ENCODE results near the gene AQP7.
"Not testable (repeated sequence)": the region's sequence is repeated elsewhere in the genome, so short reads cannot be mapped to it uniquely, and the experiment has no call there.

The AQP7 gene

GRCh38 chr9:33424492-33424891 is 22.1 kb upstream of the AQP7 start:
- DNase-seq; POLR2A ChIA-PET; H3K36me3 ChIP-seq (ENCODE audit: control insufficient read depth in 4 of 4, insufficient read depth in 4 of 4, low read length in 3 of 4); H3K4me3 ChIP-seq (ENCODE audit: control insufficient read depth in 1 of 7, extremely low read depth in 1 of 7, insufficient read depth in 4 of 7, low read depth in 2 of 7, low read length in 6 of 7); H3K4me1 ChIP-seq (ENCODE audit: control extremely low read depth in 1 of 4, control insufficient read depth in 4 of 4, insufficient read depth in 4 of 4, low read length in 3 of 4); H3K27me3 ChIP-seq (replicated peaks in 2 of 5; ENCODE audit: control insufficient read depth in 4 of 5, insufficient read depth in 5 of 5, low read length in 4 of 5); H3K9me3 ChIP-seq (ENCODE audit: control extremely low read depth in 1 of 5, control insufficient read depth in 4 of 5, insufficient read depth in 2 of 5, low read depth in 1 of 5, low read length in 4 of 5); CTCF ChIA-PET; H3K27ac ChIP-seq (ENCODE audit: insufficient read depth in 1 of 2, low read depth in 1 of 2, low read length in 2 of 2, poor library complexity in 1 of 2, severe bottlenecking in 2 of 2): not testable (repeated sequence)
- WGBS (ENCODE audit: insufficient coverage): no CpG with 5 or more reads among the region's 6 CpGs

GRCh38 chr9:33424043-33424442 is 21.7 kb upstream of the AQP7 start:
- H3K27me3 ChIP-seq (replicated peaks in 2 of 5; ENCODE audit: control insufficient read depth in 4 of 5, insufficient read depth in 5 of 5, low read length in 4 of 5); DNase-seq; H3K4me3 ChIP-seq (ENCODE audit: control insufficient read depth in 1 of 7, extremely low read depth in 1 of 7, insufficient read depth in 4 of 7, low read depth in 2 of 7, low read length in 6 of 7); H3K4me1 ChIP-seq (ENCODE audit: control extremely low read depth in 1 of 4, control insufficient read depth in 4 of 4, insufficient read depth in 4 of 4, low read length in 3 of 4); POLR2A ChIA-PET; H3K9me3 ChIP-seq (ENCODE audit: control extremely low read depth in 1 of 5, control insufficient read depth in 4 of 5, insufficient read depth in 2 of 5, low read depth in 1 of 5, low read length in 4 of 5); H3K27ac ChIP-seq (ENCODE audit: insufficient read depth in 1 of 2, low read depth in 1 of 2, low read length in 2 of 2, poor library complexity in 1 of 2, severe bottlenecking in 2 of 2); CTCF ChIA-PET; H3K36me3 ChIP-seq (ENCODE audit: control insufficient read depth in 4 of 4, insufficient read depth in 4 of 4, low read length in 3 of 4): not testable (repeated sequence)
- no CpG with 5 or more reads among the region's 7 CpGs for WGBS (ENCODE audit: insufficient coverage)

GRCh38 chr9:33419708-33420303 is 17.4 kb upstream of the AQP7 start:
- CTCF ChIA-PET: interaction anchor here (1.2 to 1.4 kb wide), 4 partner anchors 8 to 43 kb away, joined by 3 to 5 read pairs (median 4); no protein-coding TSS in a partner anchor
- Histone ChIP-seq H3K27ac (ENCODE audit: insufficient read depth in 1 of 2, low read depth in 1 of 2, low read length in 2 of 2, poor library complexity in 1 of 2, severe bottlenecking in 2 of 2) (no peak overlapping the region), H3K27me3 (replicated peaks in 2 of 5; ENCODE audit: control insufficient read depth in 4 of 5, insufficient read depth in 5 of 5, low read length in 4 of 5) (no peaks in the 10 kb centered on the region), H3K4me3 (ENCODE audit: control insufficient read depth in 1 of 7, extremely low read depth in 1 of 7, insufficient read depth in 4 of 7, low read depth in 2 of 7, low read length in 6 of 7) (no peak overlapping the region), H3K9me3 (ENCODE audit: control extremely low read depth in 1 of 5, control insufficient read depth in 4 of 5, insufficient read depth in 2 of 5, low read depth in 1 of 5, low read length in 4 of 5) (no peaks in the 10 kb centered on the region), H3K36me3 (ENCODE audit: control insufficient read depth in 4 of 4, insufficient read depth in 4 of 4, low read length in 3 of 4) (no peaks in the 10 kb centered on the region), H3K4me1 (ENCODE audit: control extremely low read depth in 1 of 4, control insufficient read depth in 4 of 4, insufficient read depth in 4 of 4, low read length in 3 of 4) (peaks cover 0 to 3% (median 0%) of the 10 kb centered on the region in 4 experiments)
- POLR2A ChIA-PET: no interaction called here
- no peak for DNase-seq
- WGBS (ENCODE audit: insufficient coverage): 78% methylated on average over 7 of the region's 10 CpGs

- Histone ChIP-seq H3K27me3 (replicated peaks in 2 of 5; ENCODE audit: control insufficient read depth in 4 of 5, insufficient read depth in 5 of 5, low read length in 4 of 5) (no peaks in the 10 kb centered on the region), H3K36me3 (ENCODE audit: control insufficient read depth in 4 of 4, insufficient read depth in 4 of 4, low read length in 3 of 4) (no peaks in the 10 kb centered on the region), H3K4me3 (ENCODE audit: control insufficient read depth in 1 of 7, extremely low read depth in 1 of 7, insufficient read depth in 4 of 7, low read depth in 2 of 7, low read length in 6 of 7) (no peak overlapping the region), H3K27ac (ENCODE audit: insufficient read depth in 1 of 2, low read depth in 1 of 2, low read length in 2 of 2, poor library complexity in 1 of 2, severe bottlenecking in 2 of 2) (no peak overlapping the region), H3K4me1 (ENCODE audit: control extremely low read depth in 1 of 4, control insufficient read depth in 4 of 4, insufficient read depth in 4 of 4, low read length in 3 of 4) (peaks cover 0 to 10% (median 3%) of the 10 kb centered on the region in 4 experiments), H3K9me3 (ENCODE audit: control extremely low read depth in 1 of 5, control insufficient read depth in 4 of 5, insufficient read depth in 2 of 5, low read depth in 1 of 5, low read length in 4 of 5) (no peaks in the 10 kb centered on the region)
- POLR2A ChIA-PET: no interaction called here
- CTCF ChIA-PET: interaction anchor here (0.7 to 1.9 kb wide), 3 partner anchors 15 to 30 kb away, joined by 3 to 5 read pairs (median 4); no protein-coding TSS in a partner anchor
- WGBS (ENCODE audit: insufficient coverage): 93% methylated on average over 4 of the region's 8 CpGs
- no peak for DNase-seq
These were observed 15.7 kb upstream of the AQP7 start for GRCh38 chr9:33418090-33418489.

GRCh38 chr9:33416996-33417395 is 14.6 kb upstream of the AQP7 start:
- ChIA-PET CTCF (interaction anchor here (1.1 to 3.9 kb wide), 8 partner anchors 12 to 134 kb away, joined by 4 to 27 read pairs (median 10); partner anchors contain the start of gene AQP3), POLR2A (no interaction called here)
- H3K4me1 ChIP-seq (ENCODE audit: control extremely low read depth in 1 of 4, control insufficient read depth in 4 of 4, insufficient read depth in 4 of 4, low read length in 3 of 4): peaks cover 0 to 10% (median 3%) of the 10 kb centered on the region in 4 experiments
- H3K9me3 ChIP-seq (ENCODE audit: control extremely low read depth in 1 of 5, control insufficient read depth in 4 of 5, insufficient read depth in 2 of 5, low read depth in 1 of 5, low read length in 4 of 5): no peaks in the 10 kb centered on the region
- H3K27me3 ChIP-seq (replicated peaks in 2 of 5; ENCODE audit: control insufficient read depth in 4 of 5, insufficient read depth in 5 of 5, low read length in 4 of 5): no peaks in the 10 kb centered on the region
- no peaks in the 10 kb centered on the region for H3K36me3 ChIP-seq (ENCODE audit: control insufficient read depth in 4 of 4, insufficient read depth in 4 of 4, low read length in 3 of 4)
- no peak overlapping the region for H3K4me3 ChIP-seq (ENCODE audit: control insufficient read depth in 1 of 7, extremely low read depth in 1 of 7, insufficient read depth in 4 of 7, low read depth in 2 of 7, low read length in 6 of 7)
- 0% methylated on average over 1 of the region's 5 CpGs for WGBS (ENCODE audit: insufficient coverage)
- DNase-seq: no peak
- H3K27ac ChIP-seq (ENCODE audit: insufficient read depth in 1 of 2, low read depth in 1 of 2, low read length in 2 of 2, poor library complexity in 1 of 2, severe bottlenecking in 2 of 2): no peak overlapping the region

- POLR2A ChIA-PET: no interaction called here
- Histone ChIP-seq H3K27me3 (replicated peaks in 2 of 5; ENCODE audit: control insufficient read depth in 4 of 5, insufficient read depth in 5 of 5, low read length in 4 of 5) (no peaks in the 10 kb centered on the region), H3K9me3 (ENCODE audit: control extremely low read depth in 1 of 5, control insufficient read depth in 4 of 5, insufficient read depth in 2 of 5, low read depth in 1 of 5, low read length in 4 of 5) (no peaks in the 10 kb centered on the region), H3K4me3 (ENCODE audit: control insufficient read depth in 1 of 7, extremely low read depth in 1 of 7, insufficient read depth in 4 of 7, low read depth in 2 of 7, low read length in 6 of 7) (no peak overlapping the region), H3K4me1 (ENCODE audit: control extremely low read depth in 1 of 4, control insufficient read depth in 4 of 4, insufficient read depth in 4 of 4, low read length in 3 of 4) (peaks cover 0 to 10% (median 3%) of the 10 kb centered on the region in 4 experiments), H3K27ac (ENCODE audit: insufficient read depth in 1 of 2, low read depth in 1 of 2, low read length in 2 of 2, poor library complexity in 1 of 2, severe bottlenecking in 2 of 2) (no peak overlapping the region), H3K36me3 (ENCODE audit: control insufficient read depth in 4 of 4, insufficient read depth in 4 of 4, low read length in 3 of 4) (no peaks in the 10 kb centered on the region)
- CTCF ChIA-PET: interaction anchor here (0.9 to 3.9 kb wide), 14 partner anchors 11 to 132 kb away, joined by 3 to 27 read pairs (median 7); partner anchors contain the start of gene AQP3
- DNase-seq: peak; percentile 53 to 74 (median 64)
- WGBS (ENCODE audit: insufficient coverage): 77% methylated on average over 6 of the region's 9 CpGs
These were observed 13.2 kb upstream of the AQP7 start for GRCh38 chr9:33415501-33416038.

- 100% methylated on average over 6 of the region's 13 CpGs for WGBS (ENCODE audit: insufficient coverage)
- Histone ChIP-seq H3K27ac (ENCODE audit: insufficient read depth in 1 of 2, low read depth in 1 of 2, low read length in 2 of 2, poor library complexity in 1 of 2, severe bottlenecking in 2 of 2) (no peak overlapping the region), H3K4me3 (ENCODE audit: control insufficient read depth in 1 of 7, extremely low read depth in 1 of 7, insufficient read depth in 4 of 7, low read depth in 2 of 7, low read length in 6 of 7) (no peak overlapping the region), H3K4me1 (ENCODE audit: control extremely low read depth in 1 of 4, control insufficient read depth in 4 of 4, insufficient read depth in 4 of 4, low read length in 3 of 4) (peaks cover 0 to 10% (median 3%) of the 10 kb centered on the region in 4 experiments), H3K9me3 (ENCODE audit: control extremely low read depth in 1 of 5, control insufficient read depth in 4 of 5, insufficient read depth in 2 of 5, low read depth in 1 of 5, low read length in 4 of 5) (no peaks in the 10 kb centered on the region), H3K36me3 (ENCODE audit: control insufficient read depth in 4 of 4, insufficient read depth in 4 of 4, low read length in 3 of 4) (no peaks in the 10 kb centered on the region), H3K27me3 (replicated peaks in 2 of 5; ENCODE audit: control insufficient read depth in 4 of 5, insufficient read depth in 5 of 5, low read length in 4 of 5) (no peaks in the 10 kb centered on the region)
- POLR2A ChIA-PET: no interaction called here
- no peak for DNase-seq
- CTCF ChIA-PET: interaction anchor here (0.9 to 3.9 kb wide), 13 partner anchors 11 to 57 kb away, joined by 3 to 27 read pairs (median 5); partner anchors contain the start of gene AQP3
These were observed 12.6 kb upstream of the AQP7 start for GRCh38 chr9:33414889-33415500.
